GM19239 (cell line): ENCODE results near the gene SLC6A17.

Experiments
- DNase-seq: peaks from one replicate; pipeline ENCODE4 v3.0.0; 2011; ENCODE audit warnings: low spot score; ENCODE audit not compliant: insufficient read length
- FAIRE-seq: peaks from 2 replicates; lab custom pipeline; 2011; peaks lifted over from hg19 to GRCh38; lab: Jason Lieb, UNC

Gene SLC6A17

DNA sequence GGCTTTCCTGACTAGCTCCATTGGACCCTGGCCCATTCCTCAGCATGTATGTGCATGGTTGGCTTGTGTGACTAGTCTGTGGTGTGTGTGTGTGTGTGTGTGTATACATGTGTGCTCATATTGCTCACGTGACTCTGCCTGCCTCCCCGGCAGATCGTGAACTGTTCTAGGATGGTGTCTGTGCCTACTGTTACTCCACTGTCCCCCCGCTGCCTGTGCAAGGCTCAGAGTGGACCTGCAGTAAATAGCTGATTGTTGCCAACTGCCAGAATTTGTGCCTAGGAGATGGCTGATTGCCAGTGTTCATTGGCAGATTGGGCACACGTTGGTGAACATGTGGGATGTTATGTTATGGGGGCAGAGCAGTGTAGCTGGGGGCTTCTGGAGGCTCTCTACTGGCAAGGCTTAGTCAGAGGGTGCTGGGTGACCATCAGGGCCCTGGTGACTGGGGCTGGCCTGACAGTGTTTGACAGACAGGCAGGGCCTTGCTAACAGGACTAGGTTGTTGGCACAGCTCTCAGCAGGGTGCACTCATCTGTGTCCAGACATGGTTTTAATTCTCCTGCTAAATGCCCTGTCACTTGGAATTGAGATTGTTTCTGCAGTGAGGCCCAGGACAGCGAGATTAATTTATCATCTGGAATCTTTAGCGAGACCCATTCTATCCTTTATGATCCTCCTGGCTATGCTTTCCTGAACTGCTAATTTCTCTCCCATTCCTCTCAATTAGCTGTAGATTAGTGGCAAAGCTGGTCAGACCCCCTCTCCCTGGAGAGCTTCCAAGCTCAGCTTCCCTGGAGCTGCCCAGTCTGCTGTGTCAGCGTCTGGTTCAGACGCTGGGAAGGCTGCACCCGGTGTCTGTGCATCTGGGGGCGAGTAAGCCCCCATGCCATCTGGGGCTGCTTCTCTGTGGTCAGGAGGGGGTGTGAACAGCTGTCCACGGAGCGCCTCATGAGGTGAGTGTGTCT is 20.8 kb downstream of the SLC6A17 start:
- DNase-seq (no peak), FAIRE-seq (no peak)

- FAIRE-seq (no peak), DNase-seq (no peak)
Measured at GRCh38 chr1:110172001-110172400, 21.7 kb downstream of the SLC6A17 start.

DNA sequence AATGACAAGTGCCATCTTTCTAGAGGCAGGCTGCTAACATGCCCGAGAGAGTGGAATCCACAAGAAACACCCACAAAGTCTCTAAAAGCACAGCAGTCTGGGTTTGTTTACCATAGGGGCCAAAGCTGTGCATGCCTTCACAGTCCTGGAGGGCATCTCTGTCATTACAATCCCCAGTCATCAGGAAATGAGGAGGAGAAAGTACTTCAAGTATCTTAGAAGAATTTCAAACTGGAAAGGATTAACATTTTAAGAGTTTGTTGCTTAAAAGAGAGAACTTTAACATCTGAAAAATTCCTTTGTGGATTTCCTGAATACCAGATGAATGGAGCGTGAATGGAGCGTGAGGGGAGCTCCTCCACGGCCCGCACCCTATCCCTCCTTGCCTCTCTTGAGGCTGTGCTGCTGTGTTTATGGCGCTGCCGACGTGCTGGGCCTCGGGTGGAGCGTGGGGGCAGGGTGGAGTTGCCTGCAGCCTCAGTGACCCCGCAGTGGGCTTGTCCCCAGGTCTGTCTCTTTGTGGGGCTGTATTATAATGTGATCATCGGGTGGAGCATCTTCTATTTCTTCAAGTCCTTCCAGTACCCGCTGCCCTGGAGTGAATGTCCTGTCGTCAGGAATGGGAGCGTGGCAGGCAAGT is 23.3 kb downstream of the SLC6A17 start:
- no peak for FAIRE-seq
- no peak for DNase-seq

DNA sequence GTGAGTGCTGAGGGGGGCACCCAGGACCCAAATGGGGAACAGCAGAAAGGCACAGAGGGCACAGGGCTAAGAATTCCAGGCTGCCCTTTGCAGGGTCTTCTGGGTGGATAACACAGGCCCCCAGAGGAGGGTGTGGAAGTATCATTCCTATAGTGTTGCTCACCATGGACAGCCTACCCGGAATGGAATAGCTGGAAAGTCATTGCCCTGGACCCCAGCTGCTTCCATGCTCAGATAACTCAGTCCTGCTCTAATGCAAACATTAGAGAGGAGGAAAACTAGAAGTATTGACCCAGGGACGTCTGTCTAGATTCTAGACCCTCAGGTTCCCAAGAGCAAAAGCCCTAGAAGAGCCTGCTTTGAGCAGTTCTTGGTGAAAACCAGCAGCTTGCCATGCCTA is 24.7 kb downstream of the SLC6A17 start:
- DNase-seq, result no peak
- no peak for FAIRE-seq

GRCh38 chr1:110176299-110176956 is 26.1 kb downstream of the SLC6A17 start:
- DNase-seq, result no peak

DNA sequence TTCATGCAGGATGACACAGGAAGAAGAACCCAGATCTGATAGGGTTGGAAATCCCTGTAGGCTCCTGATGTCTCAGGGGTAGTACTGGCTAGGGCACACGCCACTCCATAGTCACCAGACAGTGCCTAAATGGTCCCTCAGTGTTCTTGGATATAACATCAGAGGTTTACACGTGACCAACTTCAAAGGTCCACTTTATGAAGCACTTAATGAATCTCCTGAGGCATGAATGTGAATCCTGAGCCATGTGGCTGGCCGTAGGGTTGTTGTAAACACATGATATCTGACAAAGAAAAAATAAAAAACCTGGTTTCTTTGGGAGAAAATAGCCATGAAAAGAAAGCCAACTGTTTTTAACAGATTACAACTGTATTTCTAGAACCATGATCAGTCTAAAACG is 27.5 kb downstream of the SLC6A17 start:
- DNase-seq (no peak), FAIRE-seq (no peak)

More at GRCh38 chr1:110176299-110176956, 26.1 kb downstream of the SLC6A17 start:
- no peak for FAIRE-seq

GRCh38 chr1:110183642-110184167 is 33.4 kb downstream of the SLC6A17 start:
- DNase-seq (no peak), FAIRE-seq (no peak)

DNA sequence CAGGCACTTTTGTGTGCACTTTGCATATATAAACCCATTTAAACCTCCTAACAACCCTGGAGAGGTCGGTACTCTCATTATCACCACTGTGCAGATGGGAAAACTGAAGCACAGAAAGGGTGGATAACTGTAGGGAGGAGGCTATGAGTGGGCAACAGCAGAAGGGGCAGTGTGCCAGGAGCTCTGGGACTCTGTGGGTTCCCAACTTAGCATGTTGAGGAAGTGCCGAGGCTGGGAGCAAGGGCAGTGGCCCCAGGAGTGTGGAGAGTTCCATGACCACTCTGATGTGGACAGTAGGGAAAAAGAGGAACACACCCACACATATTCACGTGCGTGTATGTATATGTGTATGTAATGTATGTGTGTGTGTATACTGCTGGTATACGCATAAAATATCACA is 34.2 kb downstream of the SLC6A17 start:
- no peak for FAIRE-seq
- DNase-seq, result no peak

DNA sequence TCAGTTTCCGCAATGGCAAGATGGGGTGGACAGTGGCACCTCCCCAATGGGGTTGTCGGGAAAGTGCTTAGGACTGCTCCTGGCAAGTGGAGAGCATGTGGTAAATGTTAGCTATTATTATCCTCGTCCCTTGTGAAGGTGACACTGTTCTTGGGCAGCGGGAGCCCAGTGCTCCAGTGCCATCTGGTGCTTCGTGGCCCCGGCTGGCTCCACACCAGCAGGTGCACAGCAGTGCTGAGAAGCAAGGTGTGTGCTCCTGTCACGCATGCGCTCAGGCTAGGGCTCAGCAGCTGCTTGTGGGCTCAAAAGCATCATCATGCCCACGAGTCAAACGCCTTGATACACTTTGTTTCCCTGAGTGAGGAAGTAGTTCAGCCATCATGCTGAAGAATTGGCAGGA is 34.9 kb downstream of the SLC6A17 start:
- FAIRE-seq (no peak), DNase-seq (no peak)

DNA sequence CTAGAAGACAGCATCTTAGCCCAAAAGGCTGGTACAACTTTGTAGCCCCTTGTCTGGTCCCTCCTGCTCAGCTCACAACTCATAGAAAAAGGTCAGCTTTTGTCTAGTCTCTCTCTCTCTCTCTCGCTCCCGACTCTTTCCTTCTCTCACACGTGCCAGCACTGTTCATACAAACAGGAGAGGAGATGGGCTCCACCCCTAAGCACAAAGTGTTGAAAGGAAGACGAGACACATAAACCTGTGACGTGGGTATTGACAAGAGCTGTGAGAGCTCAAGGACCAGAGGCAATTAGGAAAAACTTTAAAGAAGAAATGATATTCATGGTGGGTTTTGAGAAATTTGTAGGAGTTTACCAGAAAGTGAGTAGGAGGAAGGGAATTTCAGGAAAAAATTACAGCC is 36.3 kb downstream of the SLC6A17 start:
- no peak for DNase-seq

GRCh38 chr1:110187139-110187890 is 37.0 kb downstream of the SLC6A17 start:
- DNase-seq (no peak), FAIRE-seq (no peak)

More for the DNA sequence above, 36.3 kb downstream of the SLC6A17 start:
- no peak for FAIRE-seq

- DNase-seq, result no peak
- no peak for FAIRE-seq
Measured at GRCh38 chr1:110188035-110188618, 37.8 kb downstream of the SLC6A17 start.

GRCh38 chr1:110189181-110189580 is 38.9 kb downstream of the SLC6A17 start:
- FAIRE-seq (no peak), DNase-seq (no peak)

DNA sequence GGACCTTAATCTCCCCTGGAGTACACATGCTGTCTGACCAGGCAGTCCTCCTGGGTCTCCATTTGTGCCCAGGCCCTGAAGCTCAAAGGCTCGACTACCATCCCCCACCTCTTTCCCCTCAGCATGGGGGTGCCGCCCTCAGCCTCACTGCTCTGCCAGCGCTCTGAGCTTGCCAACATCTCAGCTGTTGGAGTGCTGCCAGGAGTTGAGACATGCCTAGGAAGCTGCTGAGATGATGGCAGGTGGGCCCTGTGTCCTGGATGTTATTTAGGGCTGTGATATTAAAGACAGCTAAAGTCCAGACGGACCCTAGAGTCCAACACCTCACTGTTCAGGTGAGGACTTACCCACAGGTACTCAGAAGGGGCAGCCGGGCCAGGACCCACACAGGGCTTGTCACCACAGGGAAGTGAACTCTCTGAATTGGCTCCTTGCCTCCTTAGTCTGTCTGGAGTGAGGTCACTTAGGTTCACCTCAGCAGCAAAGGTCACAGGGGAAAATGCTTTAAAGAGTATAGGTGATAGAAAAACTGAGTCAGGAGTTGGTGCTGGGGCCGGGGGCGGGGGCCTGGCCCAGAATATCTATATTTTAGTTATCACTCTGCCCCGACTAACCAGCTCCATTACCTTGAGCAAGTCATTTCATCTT is 40.1 kb downstream of the SLC6A17 start:
- FAIRE-seq, result no peak

DNA sequence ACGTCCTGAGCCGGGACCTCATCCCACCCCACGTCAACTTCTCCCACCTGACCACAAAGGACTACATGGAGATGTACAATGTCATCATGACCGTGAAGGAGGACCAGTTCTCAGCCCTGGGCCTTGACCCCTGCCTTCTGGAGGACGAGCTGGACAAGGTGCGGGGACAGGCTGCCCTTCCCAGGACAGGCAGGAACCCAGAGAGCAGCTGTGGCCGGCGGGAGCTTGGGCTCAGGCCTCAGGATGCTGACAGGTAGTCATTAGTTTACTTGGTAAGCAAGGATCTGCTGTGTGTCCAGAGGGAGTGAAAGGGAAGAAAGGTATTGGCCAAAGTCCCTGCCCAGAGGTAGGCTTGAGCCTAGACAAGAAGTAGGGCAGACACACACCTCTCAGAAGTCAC is 42.2 kb downstream of the SLC6A17 start:
- DNase-seq (no peak), FAIRE-seq (no peak)

More for the DNA sequence above, 40.1 kb downstream of the SLC6A17 start:
- no peak for DNase-seq

DNA sequence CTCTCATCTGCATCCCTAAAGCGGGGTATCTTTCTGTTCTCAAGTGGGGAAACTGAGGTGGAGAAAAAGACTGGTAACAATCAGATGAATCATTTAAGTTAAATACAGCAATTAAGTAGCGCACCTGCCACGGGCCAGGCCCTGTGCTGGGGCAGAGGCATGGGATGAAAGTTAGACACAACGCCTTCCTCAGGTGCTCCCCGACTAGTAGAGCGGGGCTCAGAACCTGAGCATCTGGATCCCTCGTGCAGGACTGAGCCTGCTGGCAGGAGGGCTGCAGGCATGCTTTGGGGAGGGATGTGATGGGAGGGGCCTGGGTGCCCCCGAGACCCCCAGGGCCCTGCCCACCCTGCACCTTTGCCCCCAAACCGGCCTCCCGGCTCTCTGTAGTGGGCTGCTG is 44.9 kb downstream of the SLC6A17 start:
- DNase-seq, result no peak
- FAIRE-seq, result no peak

DNA sequence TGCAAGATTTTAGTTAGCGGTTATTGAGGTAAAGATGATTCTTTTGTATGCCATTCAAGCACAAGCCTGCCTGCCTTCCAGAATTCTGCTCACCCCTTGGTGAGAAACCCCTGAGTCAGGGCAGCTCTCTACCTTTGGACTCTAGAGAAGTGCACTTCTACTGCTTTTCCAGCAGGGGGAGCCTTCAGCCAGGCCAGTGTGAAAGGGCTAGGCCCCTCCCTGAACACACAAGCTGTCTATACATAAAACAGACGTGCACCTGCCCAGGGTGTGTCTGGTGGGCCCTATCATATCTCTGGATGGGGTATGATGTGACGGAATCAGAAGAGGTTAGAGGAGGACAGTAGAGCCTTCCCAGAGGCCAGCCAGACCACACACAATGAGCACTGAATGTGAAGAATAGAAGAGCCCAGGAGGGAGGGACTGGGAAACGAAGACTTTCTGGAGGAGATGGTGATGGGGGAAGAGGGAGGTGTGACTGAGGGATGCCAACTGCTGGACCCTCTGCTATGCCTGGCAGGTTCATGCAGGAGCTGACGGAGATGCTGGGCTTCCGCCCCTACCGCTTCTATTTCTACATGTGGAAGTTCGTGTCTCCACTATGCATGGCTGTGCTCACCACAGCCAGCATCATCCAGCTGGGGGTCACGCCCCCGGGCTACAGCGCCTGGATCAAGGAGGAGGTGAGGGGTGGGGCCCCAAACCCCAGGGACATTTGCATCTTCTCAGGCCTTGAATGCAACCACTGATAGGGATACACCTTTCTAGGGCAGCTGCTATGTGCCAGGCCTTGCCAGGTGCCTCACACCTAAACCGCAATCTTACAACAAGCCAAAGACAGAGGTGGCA is 46.8 kb downstream of the SLC6A17 start:
- peak; percentile 92 for DNase-seq
- FAIRE-seq, result peak; percentile 86

- DNase-seq (no peak), FAIRE-seq (no peak)
Measured at GRCh38 chr1:110197905-110198629, 47.8 kb downstream of the SLC6A17 start.
